SK-N-MC (cell line): ENCODE results near the gene WDR64.

Source experiments
- DNase-seq: peaks from one replicate; pipeline ENCODE4 v3.0.0-alpha.2; 2011; ENCODE audit warnings: low read depth, low spot score
- H3K27ac ChIP-seq: fragments of 200-600 bp; sonication (generic); 2 replicates; pipeline ENCODE4 v1.5.1; 2016; ENCODE audit warnings: mixed run types
- H3K36me3 ChIP-seq: fragments of 200-600 bp; sonication (generic); 2 replicates; pipeline ENCODE4 v1.6.1; 2017; ENCODE audit warnings: antibody characterized with exemption, low read length, mixed read lengths; ENCODE audit not compliant: insufficient read depth
- H3K4me3 ChIP-seq: fragments of 200-600 bp; sonication (generic); 2 replicates; pipeline ENCODE4 v1.5.1; 2016
- H3K9ac ChIP-seq: fragments of 200-600 bp; sonication (generic); 2 replicates; pipeline ENCODE4 v1.8.0; 2017; ENCODE audit warnings: mixed run types, mixed read lengths; ENCODE audit not compliant: insufficient read length
- H3K9me3 ChIP-seq: fragments of 200-600 bp; sonication (generic); 2 replicates; pipeline ENCODE4 v1.6.1; 2017; ENCODE audit warnings: low read depth, mild to moderate bottlenecking, antibody characterized with exemption, low read length, moderate library complexity, mixed read lengths
- EZH2 ChIP-seq: fragments of 200-600 bp; sonication (generic); IDR thresholded peaks from one replicate; pipeline ENCODE4 v1.6.1; 2017; ENCODE audit warnings: antibody characterized with exemption
- FOXP2 ChIP-seq: optimal IDR thresholded peaks from 2 replicates; pipeline ENCODE3; 2011; ENCODE audit warnings: mild to moderate bottlenecking, moderate library complexity; ENCODE audit not compliant: insufficient read depth; ENCODE audit errors: extremely low read length, control extremely low read depth
- POLR2AphosphoS5 ChIP-seq: IDR thresholded peaks from 2 replicates; pipeline ENCODE4 v1.6.1; 2012; ENCODE audit warnings: mild to moderate bottlenecking, low read depth, low read length, borderline replicate concordance

WDR64 gene

GRCh38 chr1:241770115-241770514, 118.0 kb downstream of the WDR64 start:
- TF ChIP-seq FOXP2, result no peak
- TF ChIP-seq POLR2AphosphoS5, result no peak
- no peak for TF ChIP-seq EZH2
- no peak overlapping the region for H3K27ac ChIP-seq
- no peaks in the 10 kb centered on the region for H3K36me3 ChIP-seq
- no peaks in the 10 kb centered on the region for H3K9me3 ChIP-seq
- no peak overlapping the region for H3K9ac ChIP-seq
- no peak overlapping the region for H3K4me3 ChIP-seq
- DNase-seq, result no peak

DNA sequence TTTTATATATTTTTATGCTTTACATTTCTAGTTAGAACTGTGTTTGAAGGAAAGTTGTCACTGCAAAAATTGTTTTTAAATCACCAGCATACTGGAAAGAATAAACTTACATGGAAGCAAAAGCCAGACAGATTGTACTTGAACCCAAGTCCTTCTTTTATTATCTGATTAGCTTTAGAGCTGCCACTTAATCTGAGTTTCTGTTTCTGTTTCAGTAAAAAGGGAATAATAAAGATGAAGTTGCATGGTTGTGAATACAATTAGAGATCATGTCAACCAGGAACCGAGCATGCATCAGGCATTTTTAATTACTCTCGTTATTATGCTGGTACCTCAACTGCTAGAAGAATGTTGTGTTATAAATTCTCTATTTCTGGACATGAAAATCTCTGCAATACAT, 119.0 kb downstream of the WDR64 start:
- no peaks in the 10 kb centered on the region for H3K36me3 ChIP-seq
- no peak for DNase-seq
- H3K9ac ChIP-seq, result no peak overlapping the region
- TF ChIP-seq FOXP2, result no peak
- TF ChIP-seq EZH2, result no peak
- no peak for TF ChIP-seq POLR2AphosphoS5
- H3K9me3 ChIP-seq, result no peaks in the 10 kb centered on the region
- no peak overlapping the region for H3K27ac ChIP-seq
- no peak overlapping the region for H3K4me3 ChIP-seq

DNA sequence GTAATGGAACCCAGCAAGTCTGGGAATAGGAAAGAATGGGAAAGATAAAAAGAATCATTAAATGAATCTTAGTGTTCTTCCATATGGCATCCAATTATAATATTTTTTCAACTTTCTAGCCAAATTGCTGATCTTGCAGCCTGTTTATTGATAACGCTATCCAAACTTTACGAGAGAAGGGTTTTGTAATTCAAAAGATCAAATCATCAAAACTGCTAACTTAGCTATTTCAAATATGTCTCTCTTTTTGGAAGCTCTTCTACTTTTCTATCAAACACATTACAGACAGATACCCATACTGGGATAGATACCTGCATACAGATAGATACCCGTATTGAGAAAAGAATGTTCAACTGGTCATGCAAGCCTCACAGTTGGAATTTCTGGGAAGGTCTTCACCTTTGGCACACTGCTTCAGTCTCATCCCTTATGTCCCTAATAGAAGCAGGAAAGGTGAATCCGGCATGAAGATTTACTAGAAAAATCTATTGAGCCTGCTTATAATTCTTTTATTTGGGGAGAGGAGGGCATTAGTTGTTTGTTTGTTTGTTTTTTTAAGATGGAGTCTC, 120.9 kb downstream of the WDR64 start:
- DNase-seq, result no peak
- Histone ChIP-seq H3K9ac (no peak overlapping the region), H3K36me3 (no peaks in the 10 kb centered on the region), H3K9me3 (no peaks in the 10 kb centered on the region), H3K4me3 (no peak overlapping the region), H3K27ac (no peak overlapping the region)
- TF ChIP-seq FOXP2, result no peak
- no peak for TF ChIP-seq POLR2AphosphoS5

DNA sequence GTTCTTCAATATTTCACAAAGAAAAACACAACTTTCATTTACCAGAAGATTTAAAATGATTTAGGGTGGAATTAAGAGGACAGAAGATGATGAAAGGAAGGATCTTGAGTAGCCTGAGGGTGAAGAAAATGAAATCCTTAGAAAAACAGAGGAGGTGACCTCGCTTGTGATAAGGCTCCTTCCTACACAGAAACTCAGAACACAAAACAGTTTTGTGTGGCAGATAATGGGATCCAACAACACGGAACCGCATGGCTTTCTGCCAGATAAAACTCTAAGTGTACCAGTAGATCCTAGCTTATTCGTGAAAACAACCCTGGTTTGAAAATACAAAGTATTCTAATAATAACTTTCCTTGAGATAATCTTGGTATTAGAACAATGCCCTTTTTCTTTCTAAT, 121.9 kb downstream of the WDR64 start:
- Histone ChIP-seq H3K36me3 (no peaks in the 10 kb centered on the region), H3K27ac (peak overlapping the region; percentile 55; the same call in 1 of the 2 replicates), H3K4me3 (no peak overlapping the region), H3K9me3 (no peaks in the 10 kb centered on the region), H3K9ac (no peak overlapping the region)
- DNase-seq, result no peak
- no peak for TF ChIP-seq FOXP2
- TF ChIP-seq POLR2AphosphoS5, result no peak
- no peak for TF ChIP-seq EZH2

- no peak overlapping the region for H3K9ac ChIP-seq
- H3K4me3 ChIP-seq, result no peak overlapping the region
- no peaks in the 10 kb centered on the region for H3K9me3 ChIP-seq
- no peak for TF ChIP-seq EZH2
- TF ChIP-seq FOXP2, result no peak
- no peak for TF ChIP-seq POLR2AphosphoS5
- no peak for DNase-seq
- no peaks in the 10 kb centered on the region for H3K36me3 ChIP-seq
- no peak overlapping the region for H3K27ac ChIP-seq
These were observed 122.9 kb downstream of the WDR64 start for GRCh38 chr1:241775021-241775420.

- Histone ChIP-seq H3K27ac (no peak overlapping the region), H3K9ac (no peak overlapping the region), H3K4me3 (no peak overlapping the region), H3K36me3 (no peaks in the 10 kb centered on the region), H3K9me3 (no peaks in the 10 kb centered on the region)
- TF ChIP-seq EZH2, result no peak
- no peak for TF ChIP-seq FOXP2
- TF ChIP-seq POLR2AphosphoS5, result no peak
- DNase-seq, result peak; percentile 20
These were observed 124.8 kb downstream of the WDR64 start for GRCh38 chr1:241776911-241777310.

DNA sequence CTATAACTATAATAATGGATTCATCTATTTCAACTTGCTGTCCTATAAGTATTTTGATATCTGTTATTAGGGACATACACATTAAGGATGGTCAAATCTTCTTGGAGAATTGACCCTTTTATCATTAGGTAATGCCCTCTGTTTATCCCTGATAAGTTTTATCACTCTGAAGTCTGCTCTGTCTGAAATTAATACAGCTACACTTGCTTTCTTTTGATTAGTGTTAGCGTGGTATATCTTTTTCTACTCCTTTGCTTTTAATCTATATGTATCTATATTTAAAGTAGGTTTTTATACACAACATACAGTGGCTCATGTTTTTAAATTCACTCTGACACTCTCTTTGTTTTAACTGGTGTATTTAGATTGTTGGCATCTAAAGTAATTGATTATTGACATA, 126.0 kb downstream of the WDR64 start:
- no peaks in the 10 kb centered on the region for H3K36me3 ChIP-seq
- DNase-seq, result no peak
- H3K27ac ChIP-seq, result no peak overlapping the region
- H3K9me3 ChIP-seq, result no peaks in the 10 kb centered on the region
- no peak overlapping the region for H3K9ac ChIP-seq
- no peak overlapping the region for H3K4me3 ChIP-seq
- TF ChIP-seq EZH2 (no peak), FOXP2 (no peak), POLR2AphosphoS5 (no peak)

DNA sequence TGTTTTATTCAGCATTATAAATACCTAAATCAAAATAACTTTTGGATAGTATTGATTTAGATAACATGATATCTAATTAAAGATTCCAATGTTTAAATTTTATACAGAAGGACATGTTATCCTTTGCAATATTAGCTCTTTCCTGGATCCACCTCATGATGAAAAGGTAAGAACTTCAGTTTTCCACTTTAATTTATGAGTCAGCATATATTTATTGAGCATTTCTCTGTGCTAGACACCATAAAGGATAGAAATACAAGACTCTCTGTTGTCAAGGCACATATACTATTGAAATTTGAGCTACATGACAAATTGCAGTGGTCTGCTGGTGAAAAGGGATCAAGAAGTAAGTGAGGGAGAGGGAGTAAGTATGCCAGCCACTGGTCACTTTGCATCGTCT, 127.8 kb downstream of the WDR64 start:
- Histone ChIP-seq H3K9me3 (no peaks in the 10 kb centered on the region), H3K36me3 (no peaks in the 10 kb centered on the region), H3K27ac (no peak overlapping the region), H3K4me3 (no peak overlapping the region), H3K9ac (no peak overlapping the region)
- no peak for TF ChIP-seq EZH2
- DNase-seq, result no peak

DNA sequence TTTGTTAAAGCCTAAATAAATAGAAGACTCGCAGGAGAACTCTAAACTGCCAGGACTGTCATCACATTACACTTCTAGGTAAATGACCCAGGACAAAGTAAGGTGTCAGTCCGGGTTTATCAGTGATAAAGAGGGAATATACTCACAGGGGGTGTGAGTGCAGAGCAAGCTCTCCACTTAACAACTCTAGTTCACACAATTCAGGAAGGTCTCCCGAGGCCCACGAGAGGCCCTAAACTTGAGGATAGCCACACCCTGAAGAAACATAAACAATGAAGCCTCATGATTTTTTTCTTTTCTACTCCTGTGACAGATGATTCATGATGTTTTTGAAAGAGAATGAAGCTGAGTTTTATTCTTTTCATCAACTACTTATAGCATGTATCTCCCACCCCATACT, 130.3 kb downstream of the WDR64 start:
- Histone ChIP-seq H3K9ac (no peak overlapping the region), H3K9me3 (no peaks in the 10 kb centered on the region), H3K4me3 (no peak overlapping the region), H3K36me3 (no peaks in the 10 kb centered on the region), H3K27ac (no peak overlapping the region)
- DNase-seq, result no peak
- no peak for TF ChIP-seq FOXP2
- no peak for TF ChIP-seq EZH2
- TF ChIP-seq POLR2AphosphoS5, result no peak
